OCI-LY7 (cell line): ENCODE results near the gene LHX6.

Experiments used
- EZH2phosphoT487 ChIP-seq: fragments of 200-600 bp; sonication (generic); IDR thresholded peaks from 2 replicates; pipeline ENCODE4 v1.6.1; 2018; ENCODE audit warnings: low read depth, borderline replicate concordance, mild to moderate bottlenecking, mixed run types, antibody characterized with exemption, low read length, moderate library complexity, mixed read lengths
- TF ChIP-seq, protein P1 (sequence below): fragments of 200-600 bp; sonication (generic); conservative IDR thresholded peaks from 2 replicates; pipeline ENCODE4 v1.5.1; 2014; ENCODE audit warnings: mild to moderate bottlenecking, antibody characterized with exemption, low read length, moderate library complexity, mixed read lengths

DNA sequence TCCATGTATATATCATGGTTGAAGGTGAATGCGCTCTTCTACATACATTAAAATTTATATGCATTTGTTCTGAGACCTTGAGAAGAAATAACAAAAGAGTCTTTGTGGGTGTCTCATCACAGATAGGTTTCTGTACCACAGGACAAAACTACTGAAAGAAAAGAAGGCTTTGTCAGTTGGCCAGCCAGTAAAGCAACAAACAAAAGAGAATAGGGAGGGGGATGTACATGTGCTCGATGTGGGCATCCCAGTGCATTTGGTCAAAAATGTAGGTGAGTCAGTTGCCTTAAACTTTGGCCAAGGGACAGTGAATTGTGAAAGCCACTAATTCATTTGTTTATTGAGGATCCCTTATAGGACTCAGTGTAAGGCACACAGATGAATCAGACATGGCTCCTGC is 22.6 kb upstream of the LHX6 start:
- TF ChIP-seq, protein P1, sequence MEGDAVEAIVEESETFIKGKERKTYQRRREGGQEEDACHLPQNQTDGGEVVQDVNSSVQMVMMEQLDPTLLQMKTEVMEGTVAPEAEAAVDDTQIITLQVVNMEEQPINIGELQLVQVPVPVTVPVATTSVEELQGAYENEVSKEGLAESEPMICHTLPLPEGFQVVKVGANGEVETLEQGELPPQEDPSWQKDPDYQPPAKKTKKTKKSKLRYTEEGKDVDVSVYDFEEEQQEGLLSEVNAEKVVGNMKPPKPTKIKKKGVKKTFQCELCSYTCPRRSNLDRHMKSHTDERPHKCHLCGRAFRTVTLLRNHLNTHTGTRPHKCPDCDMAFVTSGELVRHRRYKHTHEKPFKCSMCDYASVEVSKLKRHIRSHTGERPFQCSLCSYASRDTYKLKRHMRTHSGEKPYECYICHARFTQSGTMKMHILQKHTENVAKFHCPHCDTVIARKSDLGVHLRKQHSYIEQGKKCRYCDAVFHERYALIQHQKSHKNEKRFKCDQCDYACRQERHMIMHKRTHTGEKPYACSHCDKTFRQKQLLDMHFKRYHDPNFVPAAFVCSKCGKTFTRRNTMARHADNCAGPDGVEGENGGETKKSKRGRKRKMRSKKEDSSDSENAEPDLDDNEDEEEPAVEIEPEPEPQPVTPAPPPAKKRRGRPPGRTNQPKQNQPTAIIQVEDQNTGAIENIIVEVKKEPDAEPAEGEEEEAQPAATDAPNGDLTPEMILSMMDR: no peak
- TF ChIP-seq EZH2phosphoT487: no peak
